H7 (cell line): ENCODE measurements around the gene TEX36. TPM values are rescaled to one million over a fixed set of nuclear protein-coding genes. Genes with fewer than 3 reads are reported as not detected.

Source experiments
- DNase-seq: peaks from one replicate; pipeline ENCODE4 v3.0.0; 2012
- H3K27me3 ChIP-seq: 2 replicates; pipeline ENCODE4 v1.6.0; 2011; ENCODE audit warnings: mild to moderate bottlenecking, low read length; ENCODE audit not compliant: control insufficient read depth, insufficient read depth
- H3K36me3 ChIP-seq: replicated peaks from 2 replicates; pipeline ENCODE4 v1.5.1; 2011; ENCODE audit warnings: low read length; ENCODE audit not compliant: control insufficient read depth, insufficient read depth
- H3K4me3 ChIP-seq: 2 replicates; pipeline ENCODE4 v1.5.1; 2011; ENCODE audit warnings: low read depth, mild to moderate bottlenecking, control low read depth, low read length, moderate library complexity; ENCODE audit not compliant: insufficient read depth
- total RNA-seq: library from RNA; depleted of rRNA; stranded (reverse); fragments of >200 nt; shearing (Covaris generic); gene quantifications from 2 replicates; pipeline ENCODE4 v1.2.3, GENCODE V29; 2014; rRNA removed

The TEX36 gene
- total RNA-seq, 1 experiment from 2014 or later, result not detected

DNA sequence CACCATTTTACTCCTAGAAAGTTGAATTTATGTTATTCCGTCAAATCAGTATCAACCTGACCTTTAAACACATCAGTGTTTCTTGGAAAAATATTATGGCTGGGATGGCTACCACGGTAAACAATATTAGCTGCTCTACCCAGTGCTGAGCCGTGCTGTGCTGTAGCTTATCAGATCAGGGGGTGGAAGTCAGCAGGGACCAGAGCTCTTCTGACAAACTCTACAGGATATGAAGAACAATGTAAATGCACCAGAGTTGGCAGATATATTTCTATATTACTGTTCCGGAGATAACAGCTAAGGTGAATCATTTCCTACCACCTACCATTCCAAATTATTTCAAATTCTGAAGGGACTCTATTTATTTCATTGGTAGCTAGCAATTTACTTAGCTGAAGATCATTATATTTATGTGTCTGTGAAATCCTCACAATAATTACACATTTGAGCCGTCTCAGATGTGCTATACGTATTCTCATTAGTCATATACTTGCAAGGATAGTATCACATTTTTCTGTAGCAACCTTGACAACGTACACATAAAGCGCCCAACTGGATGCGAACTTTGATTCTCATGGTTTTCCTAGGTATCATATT lies 76.5 kb downstream of the TEX36 start:
- Histone ChIP-seq H3K36me3 (no peaks in the 10 kb centered on the region), H3K27me3 (no peaks in the 10 kb centered on the region), H3K4me3 (no peak overlapping the region)
- no peak for DNase-seq

Other genes with a start within 250 kb of the TEX36 start
- 33.7 and 43.5 TPM in 2 replicates for gene EDRF1, start 36.5 kb upstream of the TEX36 start, total RNA-seq
- not detected in 2 replicates for gene MMP21, start 92.7 kb upstream of the TEX36 start, total RNA-seq
- 35.6 and 45.3 TPM in 2 replicates for gene UROS, start 140.1 kb upstream of the TEX36 start, total RNA-seq
- gene BCCIP, start 140.4 kb upstream of the TEX36 start, total RNA-seq, result 72.6 and 83.6 TPM in 2 replicates
- gene DHX32, start 198.1 kb upstream of the TEX36 start, total RNA-seq, result 43.8 and 44.9 TPM in 2 replicates
- gene FANK1, start 213.4 kb upstream of the TEX36 start, total RNA-seq, result 2.5 and 4.1 TPM in 2 replicates